NCI-H345 treated with DMSO at 0.1 percent for 48 hours (cell line): Measurements from ENCODE around the gene PLPPR2.
"Not testable (repeated sequence)": the region's sequence is repeated elsewhere in the genome, so short reads cannot be mapped to it uniquely, and the experiment has no call there.

ENCODE experiments used
- DNase-seq: peaks from one replicate; lab custom pipeline; 2025; ENCODE audit not compliant: unreplicated experiment; lab: John Stamatoyannopoulos, UW

Gene PLPPR2

DNA sequence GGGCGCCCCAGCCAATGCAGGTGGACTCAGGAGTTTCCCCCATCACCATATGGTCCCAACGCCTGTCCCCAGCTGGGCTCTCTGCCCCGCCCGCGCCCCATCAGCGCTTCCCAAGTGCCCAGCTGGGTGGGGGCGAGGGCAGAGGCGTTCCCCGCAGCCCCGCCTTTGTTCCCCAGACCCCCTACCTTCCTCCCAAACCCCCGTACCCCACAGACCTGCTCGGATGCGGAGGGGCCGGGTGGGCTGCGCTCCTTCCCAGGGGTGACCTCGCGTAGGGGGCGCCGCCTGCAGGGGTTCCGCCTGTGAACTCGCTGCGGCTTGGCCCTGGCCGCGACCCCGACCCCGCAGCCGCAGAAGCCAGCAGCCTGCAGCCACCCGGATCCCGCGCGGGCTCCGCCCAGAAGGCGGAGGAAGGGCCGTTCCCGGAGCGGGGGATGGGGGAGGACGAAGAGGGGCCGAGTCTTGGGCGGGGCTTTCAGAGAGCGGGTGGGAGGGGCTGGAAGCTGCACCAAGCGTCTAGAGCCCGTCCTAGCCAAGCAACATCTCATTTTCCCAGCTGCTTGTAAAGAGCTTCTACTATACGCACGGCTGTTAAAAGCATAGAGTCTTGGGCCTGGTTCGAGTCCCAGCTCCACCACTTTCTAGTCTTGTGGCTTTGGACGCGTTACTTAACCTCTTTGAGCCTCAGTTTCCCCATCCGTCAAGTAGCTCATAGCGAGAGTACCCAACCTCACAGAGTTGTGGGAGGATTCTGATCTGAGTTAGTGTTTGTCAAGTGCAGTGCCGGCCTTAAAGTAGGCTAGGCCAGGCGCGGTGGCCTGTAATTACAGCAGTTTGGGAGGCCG, 15.8 kb upstream of the PLPPR2 start, which contains the start of gene RAB3D:
TSS of gene RAB3D (minus strand) at position 404 of the 845 bp plus-strand sequence. CDS start 2,258 bp downstream, outside the sequence.
- DNase-seq, result no peak

DNA sequence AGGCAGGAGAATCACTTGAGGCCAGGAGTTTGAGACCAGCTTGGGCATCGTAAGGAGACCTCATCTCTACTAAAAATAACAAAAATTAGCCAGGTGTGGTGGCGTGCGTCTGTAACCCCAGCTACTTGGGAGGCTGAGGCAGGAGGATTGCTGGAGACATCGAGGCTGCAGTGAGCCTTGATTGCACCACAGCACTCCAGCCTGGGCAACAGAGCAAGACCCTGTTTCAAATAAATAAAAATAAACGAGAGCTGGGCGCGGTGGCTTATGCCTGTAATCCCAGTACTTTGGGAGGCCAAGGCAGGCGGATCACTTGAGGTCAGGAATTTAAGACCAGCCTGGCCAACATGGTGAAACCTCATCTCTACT, 15.1 kb upstream of the PLPPR2 start:
- not testable (repeated sequence) for DNase-seq

DNA sequence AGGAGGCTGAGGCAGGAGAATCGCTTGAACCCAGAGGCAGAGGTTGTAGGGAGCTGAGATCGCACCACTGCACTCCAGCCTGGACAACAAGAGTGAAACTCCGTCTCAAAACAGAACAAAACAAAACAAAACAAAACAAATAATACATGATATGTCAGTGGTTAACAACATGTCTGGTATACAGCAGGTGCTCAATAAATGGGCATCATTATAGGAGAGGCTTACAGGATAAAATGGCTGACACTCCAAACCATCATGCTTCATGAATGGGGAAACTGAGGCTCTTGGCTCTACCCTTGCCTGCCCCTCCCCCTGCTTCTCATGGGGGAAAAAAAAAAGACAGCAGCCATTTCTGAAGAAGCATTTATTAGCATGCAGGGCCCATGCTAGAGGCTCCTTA, 12.8 kb upstream of the PLPPR2 start:
- DNase-seq, result no peak

DNA sequence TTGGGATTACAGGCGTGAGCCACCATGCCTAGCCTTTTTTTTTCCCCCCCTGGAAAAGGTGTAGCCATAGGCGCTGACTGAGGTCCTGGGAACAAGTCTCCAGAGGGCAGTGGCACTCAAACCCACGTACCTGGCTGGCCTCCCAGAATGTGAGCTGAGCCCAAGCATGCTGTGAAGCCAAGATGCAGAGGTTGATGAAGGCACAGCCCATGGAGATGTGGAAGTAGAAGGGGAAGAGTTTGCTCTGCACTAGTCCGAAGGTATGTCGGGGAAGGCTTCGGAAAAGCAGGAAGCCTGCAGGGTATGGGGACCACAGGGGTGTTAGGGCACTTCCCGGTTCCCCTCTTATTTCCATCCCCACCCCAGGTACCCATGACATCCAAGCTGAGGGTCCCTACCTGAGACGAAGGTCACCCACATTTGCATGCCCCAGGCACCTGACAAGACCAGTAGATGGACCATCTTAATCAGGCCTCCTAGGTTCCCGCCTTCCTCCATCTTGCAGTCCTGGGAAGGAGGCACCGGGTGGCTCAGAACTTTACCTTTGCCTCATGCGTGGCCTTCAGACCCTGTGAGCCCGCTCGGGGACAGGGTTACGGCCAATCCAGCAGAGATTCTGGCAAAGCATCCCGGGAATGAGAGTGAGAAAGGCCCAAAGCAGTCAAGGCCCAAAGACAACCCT, 10.0 kb upstream of the PLPPR2 start:
- DNase-seq, result no peak

DNA sequence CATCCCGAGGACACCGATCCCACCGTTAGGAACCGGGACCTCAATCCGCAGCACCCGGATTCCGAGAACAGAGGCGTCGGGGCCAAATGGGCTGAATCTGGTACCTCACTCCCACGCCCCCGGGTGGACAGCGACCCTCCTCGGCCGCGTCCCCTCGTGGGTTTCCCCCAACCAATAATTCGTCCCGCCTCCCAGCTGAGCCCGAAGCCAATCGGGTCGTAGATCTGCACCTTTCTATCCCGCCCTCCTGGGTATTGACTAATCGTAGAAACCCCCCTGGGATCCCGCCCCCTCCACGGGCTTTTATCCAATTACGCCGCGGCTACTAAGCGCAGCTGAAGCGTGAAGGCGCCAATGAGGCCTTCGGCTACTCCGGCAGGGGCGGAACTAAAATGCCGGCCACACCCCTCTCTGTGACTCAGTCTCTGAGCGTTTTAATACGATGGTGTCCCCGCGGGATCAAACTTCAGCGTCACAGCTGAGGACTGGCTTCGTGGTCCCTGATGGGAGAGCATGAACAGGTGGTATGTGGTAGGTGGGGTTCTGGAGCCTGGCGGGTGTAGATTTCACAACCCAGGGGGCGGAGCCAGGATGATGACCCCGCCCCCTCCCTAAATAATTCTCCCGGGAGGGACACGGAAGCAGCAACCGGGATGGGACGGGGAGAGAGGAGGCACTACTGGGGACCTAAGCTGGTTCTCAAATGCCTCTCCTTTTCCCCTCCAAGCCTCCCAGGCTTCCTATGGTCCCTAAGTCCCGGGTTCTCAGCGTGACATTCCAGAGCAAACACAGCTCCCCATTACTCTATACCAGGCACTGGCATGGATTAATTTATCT, 8.9 kb upstream of the PLPPR2 start, which contains the start of the genes CCDC159 and TMEM205:
TSS of gene CCDC159 (plus strand) at position 416 of the 837 bp plus-strand sequence. CDS start at position 504, 88 bp downstream.
TSS of gene TMEM205 (minus strand) at position 165 of the 837 bp plus-strand sequence. CDS start 649 bp downstream, outside the sequence.
- peak; percentile 51 for DNase-seq

DNA sequence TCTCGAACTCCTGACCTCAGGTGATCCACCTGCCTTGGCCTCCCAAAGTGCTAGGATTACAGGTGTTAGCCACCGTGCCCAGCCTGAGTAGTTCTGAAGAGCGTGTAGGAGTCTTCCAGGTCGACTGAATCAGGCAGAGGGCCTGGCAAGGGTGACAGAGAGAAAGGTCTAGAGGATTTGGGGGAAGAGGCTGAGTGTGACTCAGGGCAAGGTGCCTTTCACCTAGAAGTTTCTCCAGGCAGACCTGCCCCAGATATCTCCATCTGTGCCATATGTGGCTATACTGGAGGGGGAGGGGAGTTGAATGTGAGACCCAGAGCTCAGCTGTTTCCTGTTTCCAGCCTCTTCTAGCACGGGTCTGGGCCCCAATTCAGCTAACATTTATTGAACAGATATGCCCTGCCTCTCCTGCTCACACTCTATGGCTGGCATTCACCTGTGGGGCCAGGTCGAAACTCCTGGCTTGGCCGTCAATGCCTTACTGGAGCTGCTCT, 7.6 kb upstream of the PLPPR2 start:
- DNase-seq, result no peak

DNA sequence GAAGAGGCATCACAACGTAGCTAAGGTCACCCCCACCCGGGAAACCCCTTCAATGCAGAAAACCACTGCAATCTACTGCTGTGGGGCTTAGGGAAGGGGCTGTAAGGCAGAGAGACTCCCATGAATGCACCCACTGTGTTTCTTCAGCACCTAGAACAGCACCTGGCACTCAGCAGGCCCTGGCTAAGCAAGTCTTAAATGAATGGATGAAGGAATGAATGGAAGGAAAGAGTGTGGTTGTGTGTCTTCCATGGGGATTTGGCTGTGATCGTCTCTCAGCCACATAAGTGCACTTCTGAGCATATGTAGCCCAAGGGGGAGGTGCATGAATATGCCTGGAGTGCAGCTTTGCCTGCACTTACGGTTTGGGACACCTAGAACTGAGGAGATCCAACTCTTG, 6.1 kb upstream of the PLPPR2 start:
- no peak for DNase-seq

DNA sequence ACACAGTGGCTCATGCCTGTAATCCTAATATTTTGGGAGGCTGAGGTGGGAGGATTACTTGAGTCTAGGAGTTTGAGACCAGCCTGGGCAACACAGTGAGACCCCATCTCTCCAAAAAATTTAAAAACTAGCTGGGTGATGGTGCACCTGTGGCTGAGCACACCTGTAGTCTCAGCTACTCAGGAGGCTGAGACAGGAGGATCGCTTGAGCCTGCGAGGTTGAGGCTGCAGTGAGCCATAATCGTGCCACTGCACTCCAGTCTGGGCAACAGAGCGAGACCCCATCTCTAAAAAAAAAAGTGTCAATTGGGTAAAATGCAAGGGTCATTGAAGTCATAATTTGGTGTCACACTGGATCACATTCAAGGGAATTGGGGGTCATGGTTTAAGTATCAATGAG, 1.1 kb upstream of the PLPPR2 start:
- DNase-seq, result not testable (repeated sequence)

DNA sequence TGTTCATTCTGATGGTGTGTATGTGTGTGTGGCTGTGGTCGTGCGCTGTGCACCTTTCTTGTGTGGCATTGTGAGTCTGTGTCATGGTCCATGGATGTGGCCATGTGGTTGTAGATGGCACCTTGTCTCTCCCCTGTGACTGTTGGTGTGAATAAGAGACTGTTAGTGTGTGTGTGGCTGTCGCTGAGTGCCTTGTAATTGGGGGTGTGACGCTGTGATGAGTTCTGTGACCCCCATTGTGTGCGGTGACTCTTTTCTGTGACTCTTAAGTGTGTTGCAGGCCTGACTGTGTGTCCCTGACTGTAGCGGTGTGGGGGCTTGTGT, 804 bp downstream of the PLPPR2 start:
- DNase-seq, result no peak

DNA sequence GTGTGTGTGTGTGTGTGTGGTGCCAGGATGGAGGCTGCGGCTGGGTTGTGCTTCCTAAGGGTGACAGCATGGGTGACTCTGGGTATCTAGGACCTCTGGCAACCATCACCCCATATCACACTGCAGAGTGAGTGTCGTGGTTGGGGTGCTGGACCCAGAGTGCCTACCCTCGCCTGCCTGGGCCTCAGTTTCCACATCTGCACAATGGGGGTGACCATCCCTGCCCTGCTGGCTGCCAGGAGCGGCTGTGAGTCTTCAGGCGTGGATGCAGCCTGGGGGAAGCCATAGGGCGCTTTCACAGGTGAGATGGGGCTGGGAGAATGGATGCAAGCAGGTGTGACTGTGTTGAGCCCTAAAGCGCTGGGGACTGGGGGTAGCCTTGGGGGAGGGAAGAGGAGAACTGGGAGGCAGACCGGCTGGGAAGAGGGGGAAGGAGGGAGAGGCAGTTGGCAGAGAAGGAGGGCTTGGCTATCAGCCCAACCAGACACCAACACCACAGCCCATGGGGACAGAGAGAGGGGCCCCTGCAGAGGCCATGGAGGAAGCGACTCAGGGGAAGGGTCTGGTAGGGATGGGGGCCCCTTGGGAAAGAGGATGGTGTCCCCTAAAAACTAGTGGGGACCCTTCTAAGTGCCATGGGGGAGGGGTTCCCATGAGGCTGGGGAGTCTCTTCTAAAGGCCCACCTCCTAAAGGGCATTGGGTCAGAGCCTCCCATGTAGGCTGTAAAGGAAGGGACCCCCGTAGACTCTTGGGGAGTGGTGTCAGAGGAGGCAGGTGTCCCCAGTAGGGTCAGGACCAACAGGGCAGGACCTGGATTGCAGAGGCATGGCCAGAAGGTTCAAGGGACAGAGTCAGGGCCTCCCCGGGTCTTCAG, 1.7 kb downstream of the PLPPR2 start:
- DNase-seq, result no peak

DNA sequence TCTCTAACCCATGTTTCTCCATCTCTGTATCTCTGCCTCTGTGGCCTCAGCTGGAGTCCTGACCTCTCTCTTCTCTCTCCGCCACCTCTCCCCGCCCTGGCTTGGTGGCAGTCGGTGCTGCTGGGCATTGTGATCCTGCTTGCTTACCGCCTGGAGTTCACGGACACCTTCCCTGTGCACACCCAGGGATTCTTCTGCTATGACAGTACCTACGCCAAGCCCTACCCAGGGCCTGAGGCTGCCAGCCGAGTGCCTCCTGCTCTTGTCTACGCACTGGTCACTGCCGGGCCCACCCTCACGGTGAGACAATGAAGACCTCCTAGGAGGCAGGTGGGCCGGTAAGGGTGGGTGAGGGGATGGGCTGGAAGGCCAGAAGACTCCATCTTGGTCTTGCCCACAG, 4.2 kb downstream of the PLPPR2 start:
- DNase-seq, result no peak

DNA sequence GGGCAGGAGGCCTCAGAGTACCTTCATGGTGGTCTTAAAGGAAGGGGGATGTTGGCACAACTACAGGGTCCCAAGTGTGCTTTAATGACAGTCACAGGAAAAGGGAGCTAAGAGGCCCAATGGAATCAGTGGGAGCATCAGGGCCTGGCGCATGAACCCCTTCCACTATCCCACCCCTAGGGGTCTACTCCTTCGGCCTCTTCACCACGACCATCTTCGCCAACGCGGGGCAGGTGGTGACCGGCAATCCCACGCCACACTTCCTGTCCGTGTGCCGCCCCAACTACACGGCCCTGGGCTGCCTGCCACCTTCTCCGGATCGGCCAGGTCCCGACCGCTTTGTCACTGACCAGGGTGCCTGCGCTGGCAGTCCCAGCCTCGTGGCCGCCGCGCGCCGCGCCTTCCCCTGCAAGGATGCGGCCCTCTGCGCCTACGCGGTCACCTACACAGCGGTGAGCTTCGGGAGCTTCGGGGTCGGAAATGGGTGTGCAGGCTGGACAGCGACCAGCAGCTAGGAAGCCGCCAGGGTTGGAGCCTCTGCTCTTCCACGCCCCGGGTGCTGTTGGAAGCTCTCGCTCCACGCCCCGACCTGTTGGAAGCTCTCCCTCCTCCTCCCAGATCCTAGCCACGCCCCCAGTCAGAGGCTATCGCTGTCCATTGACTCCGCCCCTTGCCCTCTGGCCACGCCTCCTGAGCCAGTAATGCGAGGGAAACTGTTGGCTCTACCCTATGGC, 6.0 kb downstream of the PLPPR2 start:
- DNase-seq, result no peak

DNA sequence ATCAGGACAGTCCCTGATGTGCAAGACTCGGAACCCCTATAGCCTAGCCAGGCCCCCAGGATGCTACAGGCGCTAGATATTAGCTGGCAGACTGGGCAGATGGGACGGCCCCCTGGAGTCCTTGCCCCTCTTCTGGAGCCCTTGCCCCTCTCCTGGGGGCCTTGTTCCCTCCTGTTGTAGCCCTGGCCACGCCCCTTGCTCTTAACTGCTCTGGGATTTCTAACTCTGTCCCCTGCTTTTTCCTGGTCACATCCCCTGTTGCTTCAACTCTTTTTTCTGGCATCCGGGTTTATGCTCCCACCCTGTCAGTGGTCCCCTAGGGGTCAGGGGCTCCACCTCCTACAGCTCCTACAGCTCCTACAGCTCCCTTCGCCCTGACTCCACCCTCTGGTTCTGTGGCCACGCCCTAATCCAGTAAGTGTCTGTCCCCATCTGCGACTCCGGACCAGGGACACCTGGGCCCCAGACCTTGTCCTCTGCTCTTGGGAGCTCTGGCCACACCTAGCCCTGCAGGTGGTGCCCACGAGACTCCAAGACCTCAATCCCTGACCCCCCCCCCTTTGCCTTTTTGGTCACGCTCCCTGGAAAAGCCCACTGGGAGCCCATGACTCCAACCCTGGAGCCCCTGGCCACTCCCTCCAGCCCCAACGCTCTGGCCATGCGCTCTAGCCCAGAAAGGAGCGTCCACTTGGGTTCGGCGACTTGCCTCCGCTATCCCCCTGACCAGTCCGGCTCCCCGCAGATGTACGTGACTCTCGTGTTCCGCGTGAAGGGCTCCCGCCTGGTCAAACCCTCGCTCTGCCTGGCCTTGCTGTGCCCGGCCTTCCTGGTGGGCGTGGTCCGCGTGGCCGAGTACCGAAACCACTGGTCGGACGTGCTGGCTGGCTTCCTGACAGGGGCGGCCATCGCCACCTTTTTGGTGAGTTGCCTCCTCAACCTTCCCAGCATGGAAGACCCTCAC, 6.8 kb downstream of the PLPPR2 start:
- DNase-seq, result no peak

DNA sequence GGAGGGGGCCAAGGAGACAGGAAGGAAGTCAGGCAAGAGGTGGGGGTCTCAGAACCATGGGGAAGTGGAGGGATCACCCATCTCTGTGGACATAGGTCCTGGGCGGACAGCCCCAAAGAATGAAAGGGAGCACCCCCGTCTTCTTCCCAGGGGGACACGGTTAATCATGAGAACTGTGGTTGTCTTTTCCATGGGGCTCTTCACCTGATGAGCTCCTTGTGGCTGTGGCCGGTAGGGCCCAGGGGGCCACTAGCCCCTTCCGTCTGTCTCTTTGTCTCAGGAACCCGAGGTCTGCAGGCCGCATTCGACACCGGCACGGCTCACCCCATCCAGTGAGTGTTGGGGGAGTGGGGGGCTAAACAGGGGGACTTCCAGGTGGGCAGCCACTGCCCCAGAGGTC, 8.6 kb downstream of the PLPPR2 start:
- no peak for DNase-seq

DNA sequence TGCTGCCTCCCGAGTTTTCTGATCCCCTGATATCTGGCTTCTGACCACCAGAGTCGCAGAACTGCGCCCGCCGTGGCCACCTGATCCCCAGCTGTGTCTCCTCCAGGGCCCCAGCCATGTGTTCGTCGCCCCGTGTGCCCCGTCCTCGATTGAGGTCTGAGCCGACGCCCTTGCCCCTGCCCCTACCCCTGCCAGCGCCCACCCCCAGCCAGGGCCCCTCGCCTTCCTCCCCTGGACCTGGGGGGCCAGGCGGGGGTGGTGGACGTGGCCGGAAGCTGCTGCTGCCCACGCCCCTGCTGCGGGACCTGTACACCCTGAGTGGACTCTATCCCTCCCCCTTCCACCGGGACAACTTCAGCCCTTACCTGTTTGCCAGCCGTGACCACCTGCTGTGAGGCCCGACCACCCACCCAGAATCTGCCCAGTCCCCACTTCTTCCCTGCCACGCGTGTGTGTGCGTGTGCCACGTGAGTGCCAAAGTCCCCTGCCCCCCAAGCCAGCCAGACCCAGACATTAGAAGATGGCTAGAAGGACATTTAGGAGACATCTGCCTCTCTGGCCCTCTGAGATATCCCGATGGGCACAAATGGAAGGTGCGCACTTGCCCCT, 9.2 kb downstream of the PLPPR2 start:
- no peak for DNase-seq

DNA sequence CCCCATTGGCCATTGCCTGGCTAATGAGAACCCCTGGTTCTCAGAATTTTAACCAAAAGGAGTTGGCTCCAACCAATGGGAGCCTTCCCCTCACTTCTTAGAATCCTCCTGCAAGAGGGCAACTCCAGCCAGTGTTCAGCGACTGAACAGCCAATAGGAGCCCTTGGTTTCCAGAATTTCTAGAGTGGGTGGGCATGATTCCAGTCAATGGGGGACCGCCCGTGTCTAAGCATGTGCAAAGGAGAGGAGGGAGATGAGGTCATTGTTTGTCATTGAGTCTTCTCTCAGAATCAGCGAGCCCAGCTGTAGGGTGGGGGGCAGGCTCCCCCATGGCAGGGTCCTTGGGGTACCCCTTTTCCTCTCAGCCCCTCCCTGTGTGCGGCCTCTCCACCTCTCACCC, 9.7 kb downstream of the PLPPR2 start:
- no peak for DNase-seq

DNA sequence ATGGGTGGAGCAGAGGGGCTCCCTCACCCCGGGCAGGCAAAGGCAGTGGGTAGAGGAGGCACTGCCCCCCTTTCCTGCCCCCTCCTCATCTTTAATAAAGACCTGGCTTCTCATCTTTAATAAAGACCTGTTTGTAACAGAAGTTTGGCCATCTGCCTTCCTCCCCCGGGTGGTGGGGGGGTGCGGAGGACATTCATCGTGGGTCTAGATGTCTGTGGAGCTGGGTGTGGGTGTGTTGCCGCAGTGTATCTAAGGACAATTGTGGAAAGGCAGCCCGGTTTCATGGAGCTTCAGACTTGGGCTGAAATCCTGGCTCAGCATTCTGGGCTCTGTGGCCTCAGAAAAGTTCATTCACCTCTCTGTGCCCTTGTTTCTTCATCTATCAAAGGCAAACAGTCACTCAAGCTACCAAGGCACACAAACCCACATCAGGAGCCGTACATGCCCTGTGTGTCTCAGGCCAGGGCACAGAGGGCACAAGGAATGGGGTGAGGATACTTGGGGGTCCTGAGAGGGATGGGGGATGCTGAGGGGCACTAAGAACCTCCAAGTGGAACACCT, 10.4 kb downstream of the PLPPR2 start:
- DNase-seq, result no peak

DNA sequence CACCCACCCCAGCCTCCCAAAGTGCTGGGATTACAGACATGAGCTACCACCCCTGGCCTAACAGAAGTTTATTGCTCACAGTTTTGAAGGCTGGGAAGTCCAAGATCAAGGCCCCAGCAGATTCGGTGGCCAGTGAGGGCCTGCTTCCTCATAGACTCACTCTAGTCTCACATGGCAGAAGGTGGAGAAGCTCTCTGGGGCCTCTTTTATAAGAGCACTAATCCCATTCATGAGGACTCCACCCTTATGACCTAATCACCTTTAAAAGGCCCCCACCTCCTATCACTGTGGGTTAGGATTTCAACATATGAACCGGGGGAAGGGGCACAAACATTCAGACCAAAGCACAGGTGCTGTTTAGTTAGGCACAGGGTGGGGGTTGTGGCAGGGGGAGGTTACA, 12.3 kb downstream of the PLPPR2 start:
- DNase-seq, result no peak
